ENCODE results near the gene KLHL40. TPM values are rescaled to one million over a fixed set of nuclear protein-coding genes. Genes with fewer than 3 reads are reported as not detected.

Gene KLHL40
- total RNA-seq, 1 experiment from 2014 or later = not detected

GRCh38 chr3:42690766-42691680 is 5.7 kb downstream of the KLHL40 start:
- H2BK20ac ChIP-seq (ENCODE audit: low read depth, low read length, poor library complexity, severe bottlenecking) = no peak overlapping the region
- no peaks in the 10 kb centered on the region for H3K9me3 ChIP-seq (ENCODE audit: control insufficient read depth, low read depth, low read length)
- no peak overlapping the region for H3K14ac ChIP-seq (ENCODE audit: insufficient read depth, low read length)
- no peaks in the 10 kb centered on the region for H3K79me2 ChIP-seq (ENCODE audit: insufficient read depth, low read length)
- H3K23me2 ChIP-seq (ENCODE audit: insufficient read length, low read depth, low read length, poor library complexity, severe bottlenecking) = no peaks in the 10 kb centered on the region
- no peak overlapping the region for H2BK12ac ChIP-seq (ENCODE audit: insufficient read length, low read depth, low read length)
- no peak overlapping the region for H3K56ac ChIP-seq (ENCODE audit: insufficient read length, low read depth, low read length)
- H2BK5ac ChIP-seq (ENCODE audit: insufficient read length, low read length) = no peak overlapping the region
- no peak for TF ChIP-seq CTCF (conservative IDR thresholded peaks at IDR 0.05)
- H2AFZ ChIP-seq (ENCODE audit: low read length) = no peak overlapping the region
- H2BK15ac ChIP-seq (ENCODE audit: low read depth, low read length) = no peak overlapping the region
- no peaks in the 10 kb centered on the region; the same call in 1 of the 2 replicates for H3K4me1 ChIP-seq (ENCODE audit: insufficient read depth, low read length)
- no peak for DNase-seq
- no peak overlapping the region for H3K27ac ChIP-seq (ENCODE audit: insufficient read length, low read depth, low read length)
- Mint-ChIP-seq H3K27ac (no peak overlapping the region; a peak in 1 of 7 replicates), H3K4me3 (no peak overlapping the region), H3K4me1 (peaks cover 19 to 25% of the 10 kb centered on the region in 2 experiments), H3K36me3 (ENCODE audit: insufficient read depth in 1 of 3, low read depth in 3 of 3) (no peaks in the 10 kb centered on the region; a peak in 1 of 7 replicates), H3K27me3 (ENCODE audit: low read depth) (peaks cover 11% of the 10 kb centered on the region), H3K9me3 (no peaks in the 10 kb centered on the region)
- H4K5ac ChIP-seq (ENCODE audit: insufficient read length, low read depth, low read length) = no peak overlapping the region
- H3K9ac ChIP-seq (ENCODE audit: extremely low read depth, insufficient read length, low read length) = no peak overlapping the region
- no peak overlapping the region for H2BK120ac ChIP-seq (ENCODE audit: low read depth, low read length, poor library complexity, severe bottlenecking)
- H3K27me3 ChIP-seq (ENCODE audit: insufficient read depth, low read length) = no peaks in the 10 kb centered on the region; the same call in 1 of the 2 replicates
- no peak overlapping the region for H3K23ac ChIP-seq (ENCODE audit: insufficient read length, low read depth, low read length)
- no peak overlapping the region for H4K91ac ChIP-seq (ENCODE audit: insufficient read length, low read depth, low read length)
- H3K79me1 ChIP-seq (ENCODE audit: insufficient read depth, low read depth, low read length, poor library complexity, severe bottlenecking) = no peaks in the 10 kb centered on the region
- H3K18ac ChIP-seq (ENCODE audit: insufficient read length, low read depth, low read length) = no peak overlapping the region
- no peaks in the 10 kb centered on the region for H4K20me1 ChIP-seq (ENCODE audit: control insufficient read depth, insufficient read depth, insufficient read length)
- H3K4ac ChIP-seq (ENCODE audit: low read depth, low read length) = no peak overlapping the region
- H2AK5ac ChIP-seq (ENCODE audit: insufficient read length, low read length) = no peak overlapping the region
- no peak overlapping the region for H3T11ph ChIP-seq (ENCODE audit: low read length)
- no peak overlapping the region for H4K8ac ChIP-seq (replicated peaks; ENCODE audit: insufficient read length, low read depth, low read length)
- no peak overlapping the region for H3K4me2 ChIP-seq (ENCODE audit: insufficient read depth, insufficient read length, low read length)
- WGBS (ENCODE audit: extremely low coverage, insufficient read length, low lambda C conversion rate) = no CpG with 5 or more reads among the region's 10 CpGs

Measured in H9 (cell line).